Activated CD8-positive, alpha-beta memory T cell treated with anti-CD3 and anti-CD28 coated beads for 1 hour (primary cell): ENCODE data around the gene HAPLN3.

Experiments used
- DNase-seq, 2 donors: peaks; one replicate each; pipeline ENCODE4 v3.0.0-alpha.2; 2020; ENCODE audit warnings: low read depth in 1 of 2; ENCODE audit errors: extremely low read depth in 1 of 2

HAPLN3 gene

GRCh38 chr15:88832820-88833730, 62.3 kb downstream of the HAPLN3 start:
- no peak for DNase-seq

- no peak for DNase-seq
Observed at GRCh38 chr15:88830016-88830415, 65.3 kb downstream of the HAPLN3 start.

GRCh38 chr15:88828791-88829190, 66.6 kb downstream of the HAPLN3 start:
- no peak for DNase-seq
